GM18951 (cell line): ENCODE measurements around the gene PDE1A.
"Not testable (repeated sequence)": the region's sequence is repeated elsewhere in the genome, so short reads cannot be mapped to it uniquely, and the experiment has no call there.

ENCODE experiments used
- POLR2A ChIP-seq: IDR thresholded peaks from 4 replicates; pipeline ENCODE4 v1.6.1; 2011; ENCODE audit warnings: mild to moderate bottlenecking; ENCODE audit not compliant: insufficient read length, insufficient read depth; ENCODE audit errors: extremely low read depth
- in situ Hi-C: fragments of 300-500 bp; cut with MboI; formaldehyde crosslinking; loops from one replicate; pipeline ENCODE4 v1.12.0; 2022; ENCODE audit warnings: low sequenced_read_pairs, mixed read lengths, inconsistent platforms; ENCODE audit not compliant: unreplicated experiment

Gene PDE1A

DNA sequence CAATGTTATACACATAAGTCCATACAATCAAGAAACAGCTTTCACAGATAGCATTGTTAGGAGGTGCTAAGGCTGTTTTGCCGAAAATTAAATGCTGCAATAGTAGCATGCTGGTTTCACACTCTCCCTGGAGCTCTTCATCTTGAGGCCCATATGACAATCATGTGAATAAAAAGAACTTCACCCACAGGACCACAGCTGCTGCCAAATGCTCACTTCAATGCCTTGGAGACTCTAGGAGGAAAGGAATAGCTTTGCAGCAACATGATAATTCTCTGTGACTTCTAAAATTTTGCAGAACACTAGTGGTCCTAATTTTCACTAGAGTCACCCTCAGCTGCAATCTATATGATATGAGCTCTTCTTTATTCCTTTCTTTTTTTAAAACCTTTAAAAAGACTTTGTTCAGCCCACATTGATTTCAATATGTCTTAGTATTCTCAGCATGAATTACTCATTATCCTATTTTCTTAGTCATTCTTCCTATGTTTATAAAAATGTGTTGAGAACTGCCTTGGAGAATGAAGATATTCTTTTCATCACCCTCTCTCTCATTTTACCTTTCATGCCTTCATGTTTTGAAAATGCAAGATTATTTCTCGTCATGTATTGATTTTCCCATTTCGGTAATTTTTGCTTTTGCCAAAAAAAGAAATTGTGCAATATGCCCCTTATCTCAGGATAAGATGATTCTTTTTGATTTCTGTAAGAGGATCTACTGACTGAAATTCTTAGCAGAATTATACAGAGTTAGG lies 108.2 kb downstream of the PDE1A start:
- no peak for TF ChIP-seq POLR2A
- in situ Hi-C loops = no loop called here

DNA sequence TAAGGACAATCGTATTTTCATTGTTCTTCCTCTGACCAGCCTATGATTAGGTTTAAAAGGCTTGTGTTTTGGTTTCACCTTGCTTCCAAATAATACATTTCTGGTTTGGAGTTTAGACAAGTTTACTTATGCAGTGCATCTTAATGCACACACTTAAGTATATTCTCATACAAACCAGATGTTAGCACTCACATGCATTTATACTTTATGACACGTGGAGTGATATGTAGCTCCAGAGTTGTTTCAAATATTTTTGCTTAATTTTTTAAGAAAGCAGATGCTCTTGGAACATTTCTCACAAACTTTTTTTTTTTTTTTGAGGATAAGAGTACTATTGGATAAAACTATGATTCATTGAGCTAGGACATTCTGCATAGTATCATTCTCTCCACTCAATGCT lies 109.9 kb downstream of the PDE1A start:
- in situ Hi-C loops = no loop called here
- no peak for TF ChIP-seq POLR2A

DNA sequence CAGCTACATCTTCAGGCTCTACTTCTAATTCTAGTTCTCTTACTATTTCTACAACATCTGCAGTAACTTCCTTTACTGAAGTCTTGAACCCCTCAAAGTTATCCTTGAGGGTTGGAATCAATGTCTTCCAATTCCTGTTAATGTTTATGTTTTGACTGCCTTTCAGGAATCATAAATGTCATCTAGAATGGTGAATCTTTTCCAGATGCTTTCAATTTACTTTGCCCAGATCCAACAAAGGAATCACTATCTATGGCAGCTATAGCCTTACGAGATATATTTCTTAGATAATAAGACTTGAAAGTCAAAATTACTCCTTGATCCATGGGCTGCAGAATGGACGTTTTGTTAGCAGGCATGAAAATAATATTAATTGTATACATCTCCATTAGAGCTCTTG lies 123.9 kb downstream of the PDE1A start:
- in situ Hi-C loops = no loop called here
- no peak for TF ChIP-seq POLR2A

- no peak for TF ChIP-seq POLR2A
- in situ Hi-C loops = no loop called here
Observed at GRCh38 chr2:182302174-182302573, 124.7 kb downstream of the PDE1A start.

- TF ChIP-seq POLR2A = no peak
- in situ Hi-C loops = no loop called here
Observed at GRCh38 chr2:182301093-182301492, 125.7 kb downstream of the PDE1A start.

GRCh38 chr2:182300608-182301007 lies 126.2 kb downstream of the PDE1A start:
- no peak for TF ChIP-seq POLR2A
- in situ Hi-C loops = no loop called here

GRCh38 chr2:182299632-182300031 lies 127.2 kb downstream of the PDE1A start:
- in situ Hi-C loops = no loop called here
- TF ChIP-seq POLR2A = no peak

GRCh38 chr2:182298456-182298855 lies 128.4 kb downstream of the PDE1A start:
- in situ Hi-C loops = no loop called here
- TF ChIP-seq POLR2A = no peak

GRCh38 chr2:182291296-182291695 lies 135.5 kb downstream of the PDE1A start:
- in situ Hi-C loops = no loop called here
- no peak for TF ChIP-seq POLR2A

DNA sequence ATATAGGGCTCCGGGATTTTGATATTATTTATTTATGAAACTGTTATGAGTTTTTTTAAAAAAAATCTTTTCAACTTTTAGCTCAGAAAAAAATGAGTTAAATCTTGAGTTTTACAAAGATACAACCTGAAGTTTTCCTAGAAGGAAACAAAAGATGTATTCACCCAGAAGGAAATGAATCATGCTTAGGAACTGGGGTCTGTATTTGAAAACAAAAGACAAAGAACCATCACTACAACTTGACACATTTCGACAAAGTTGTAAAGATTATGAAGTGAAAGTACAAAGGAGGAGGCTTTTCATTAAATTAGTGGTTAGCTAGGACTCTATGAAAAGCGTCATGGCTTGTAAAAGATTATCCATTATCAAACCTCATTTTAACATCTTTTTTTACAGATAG lies 143.3 kb downstream of the PDE1A start:
- no peak for TF ChIP-seq POLR2A
- in situ Hi-C loops = no loop called here

GRCh38 chr2:182281276-182281675 lies 145.6 kb downstream of the PDE1A start:
- in situ Hi-C loops = no loop called here
- no peak for TF ChIP-seq POLR2A

DNA sequence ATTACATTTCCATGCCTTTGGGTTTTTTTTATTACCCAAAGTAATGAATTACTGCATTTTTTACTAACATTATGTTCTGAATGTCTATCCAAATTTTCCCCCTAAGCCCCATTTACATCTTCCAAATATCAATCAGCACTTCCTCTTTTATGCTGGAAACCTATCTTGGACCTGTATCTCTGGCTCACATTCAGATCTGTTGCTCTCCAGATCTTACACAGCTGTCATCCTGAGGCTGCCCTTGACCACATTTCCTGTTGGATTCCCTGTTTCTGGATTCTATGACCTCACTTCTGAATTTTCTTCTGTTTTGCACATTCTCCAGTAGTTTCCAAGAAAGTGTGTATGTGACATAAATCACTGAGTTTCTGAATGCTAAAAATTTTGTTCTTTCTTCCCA lies 146.7 kb downstream of the PDE1A start:
- in situ Hi-C loops = no loop called here
- TF ChIP-seq POLR2A = no peak

- in situ Hi-C loops = not testable (repeated sequence)
Observed at GRCh38 chr2:182276662-182277061, 150.2 kb downstream of the PDE1A start.

DNA sequence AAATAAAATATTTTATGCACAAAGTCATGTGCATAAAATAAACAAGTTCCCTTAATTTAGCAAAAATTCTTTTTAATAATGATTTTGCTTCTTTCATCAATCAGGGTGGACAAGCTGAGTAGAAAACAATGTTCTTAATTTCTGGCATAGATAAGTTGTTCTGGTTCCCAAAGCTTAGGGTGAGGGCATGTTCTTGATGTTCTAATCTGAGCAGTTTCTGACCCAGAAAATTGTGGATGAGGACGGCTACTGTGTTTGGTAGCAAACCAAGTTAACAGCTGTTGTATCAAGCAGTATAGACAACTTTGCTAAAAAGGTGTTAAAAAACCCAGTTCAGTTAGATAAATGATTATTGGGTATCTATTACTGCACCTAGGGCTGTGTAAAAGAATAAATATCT lies 158.9 kb downstream of the PDE1A start:
- in situ Hi-C loops = no loop called here
- no peak for TF ChIP-seq POLR2A

DNA sequence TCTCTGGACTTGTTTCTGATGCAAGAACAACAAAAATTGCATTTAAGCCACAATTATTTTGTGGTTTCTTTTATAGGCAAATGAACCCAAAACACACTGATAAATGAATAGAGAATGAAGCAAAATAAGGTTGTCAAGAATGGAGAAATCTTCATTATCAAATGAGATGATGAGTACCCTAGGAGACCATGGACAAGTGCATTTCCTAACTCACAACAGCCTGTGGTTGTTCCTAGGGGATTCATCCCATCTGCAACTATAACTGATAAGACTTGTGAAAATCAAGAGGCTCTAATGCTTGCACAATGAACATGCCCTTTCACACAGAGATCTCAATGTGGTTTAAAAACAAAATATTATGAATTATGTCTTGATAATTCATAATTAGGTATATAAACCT lies 159.9 kb downstream of the PDE1A start:
- in situ Hi-C loops = no loop called here
- TF ChIP-seq POLR2A = no peak
